HepG2 (cell line): ENCODE data around the gene SYDE2. TPM values are rescaled to one million over a fixed set of nuclear protein-coding genes. Genes with fewer than 3 reads are reported as not detected.
"Not testable (repeated sequence)": the region's sequence is repeated elsewhere in the genome, so short reads cannot be mapped to it uniquely, and the experiment has no call there.

Source experiments
- ATAC-seq: fragments of 200-7000 bp; cut with Tn5 transposase; 3 replicates; pipeline ENCODE4 v1.9.1; 2020; ENCODE audit warnings: mild to moderate bottlenecking, moderate library complexity
- BruUV-seq: library from RNA; stranded (reverse); fragments of 400-500 nt; replicated peaks from 2 replicates; lab custom pipeline; 2021; lab: Mats Ljungman, UMichigan
- CTCF ChIA-PET: fragments of 300-600 bp; formaldehyde crosslinking; extraction: SDS; loops from one replicate; lab custom pipeline; 2021; ENCODE audit warnings: low total read pairs, inconsistent platforms, low intra/inter-chr PET ratio; lab: Yijun Ruan, JAX
- POLR2A ChIA-PET: fragments of 350-600 bp; sonication (Branson Sonifier 250); formaldehyde crosslinking; loops from one replicate; lab custom pipeline; 2020; ENCODE audit warnings: antibody characterized with exemption, inconsistent platforms; lab: Yijun Ruan, JAX
- DNase-seq: peaks from one replicate; pipeline ENCODE4 v3.0.0-alpha.2; 2015; ENCODE audit warnings: low spot score
- FAIRE-seq: peaks from 3 replicates; lab custom pipeline; 2011; peaks lifted over from hg19 to GRCh38; lab: Jason Lieb, UNC
- H2AFZ ChIP-seq: one replicate; pipeline ENCODE4 v1.6.1; 2011; ENCODE audit warnings: low read length, inconsistent platforms
- H3K27ac ChIP-seq: fragments of 300-600 bp; 3 replicates; pipeline ENCODE4 v1.8.0; 2011; ENCODE audit warnings: mixed run types, mild to moderate bottlenecking, mixed read lengths, low read length, inconsistent platforms; ENCODE audit not compliant: insufficient read depth; ENCODE audit errors: extremely low read length
- H3K27me3 ChIP-seq, 2 experiments: fragments of 200-600 bp in 1 of 2; 2 replicates in 1 of 2; 3 replicates in 1 of 2; pipeline versions ENCODE4 v1.6.0 to v1.8.0; 2011; ENCODE audit warnings: low read length in 2 of 2, mild to moderate bottlenecking in 2 of 2, moderate library complexity in 2 of 2, inconsistent platforms in 1 of 2; ENCODE audit not compliant: insufficient read depth in 2 of 2, control insufficient read depth in 1 of 2
- H3K36me3 ChIP-seq, 2 experiments: fragments of 200-600 bp in 1 of 2; replicated peaks in 1 of 2; 2 replicates in 1 of 2; 3 replicates in 1 of 2; pipeline versions ENCODE4 v1.5.1 to v1.8.0; 2011; ENCODE audit warnings: low read length in 2 of 2, inconsistent platforms in 1 of 2; ENCODE audit not compliant: insufficient read depth in 2 of 2, control insufficient read depth in 1 of 2
- H3K4me1 ChIP-seq: 2 replicates; pipeline ENCODE4 v1.5.1; 2012; ENCODE audit warnings: low read length, inconsistent platforms; ENCODE audit not compliant: insufficient read depth
- H3K4me2 ChIP-seq: 2 replicates; pipeline ENCODE4 v1.6.0; 2011; ENCODE audit warnings: low read depth, low read length, inconsistent platforms
- H3K4me3 ChIP-seq, 3 experiments: fragments of 200-600 bp in 1 of 3; sonication (generic), shearing (Covaris generic) in 1 of 3; replicated peaks in 1 of 3; 2 replicates each; pipeline ENCODE4 v1.5.1; 2011 to 2016; ENCODE audit warnings: low read length in 3 of 3, inconsistent platforms in 2 of 3, low read depth in 2 of 3, mild to moderate bottlenecking in 2 of 3, control low read depth in 1 of 3, mixed read lengths in 1 of 3; ENCODE audit not compliant: insufficient read depth in 1 of 3
- H3K79me2 ChIP-seq: one replicate; pipeline ENCODE4 v1.6.1; 2011; ENCODE audit warnings: low read length, inconsistent platforms; ENCODE audit not compliant: insufficient read depth
- H3K9ac ChIP-seq: 2 replicates; pipeline ENCODE4 v1.6.0; 2011; ENCODE audit warnings: mild to moderate bottlenecking, low read depth, low read length, inconsistent platforms; ENCODE audit not compliant: insufficient read depth
- H3K9me3 ChIP-seq: 2 replicates; pipeline ENCODE4 v1.5.1; 2012; ENCODE audit warnings: mild to moderate bottlenecking, low read length
- H4K20me1 ChIP-seq: 2 replicates; pipeline ENCODE4 v1.6.0; 2011; ENCODE audit warnings: inconsistent platforms, mild to moderate bottlenecking, low read length, moderate library complexity; ENCODE audit not compliant: insufficient read depth
- CENPBD1 ChIP-seq: sonication (generic); formaldehyde crosslinking; IDR thresholded peaks from 2 replicates; pipeline ENCODE4 v1.8.0; 2022; ENCODE audit warnings: missing genetic modification reagents, low read depth, mild to moderate bottlenecking, borderline replicate concordance
- HNF1A ChIP-seq, 2 experiments: sonication (generic) in 1 of 2; formaldehyde crosslinking in 1 of 2; IDR thresholded peaks; 2 replicates each; pipeline versions ENCODE4 v1.4.0 to v1.6.1; 2016 to 2020; ENCODE audit warnings: borderline replicate concordance in 1 of 2, low read depth in 1 of 2, mild to moderate bottlenecking in 1 of 2, missing genetic modification reagents in 1 of 2
- HNF1B ChIP-seq: sonication (generic); formaldehyde crosslinking; IDR thresholded peaks from 2 replicates; pipeline ENCODE4 v1.5.1; 2020; ENCODE audit warnings: mild to moderate bottlenecking, moderate library complexity, missing genetic modification reagents
- JUNB ChIP-seq: sonication (generic); formaldehyde crosslinking; IDR thresholded peaks from 2 replicates; pipeline ENCODE4 v1.8.0; 2022; ENCODE audit warnings: missing genetic modification reagents, mild to moderate bottlenecking, borderline replicate concordance
- MIXL1 ChIP-seq: IDR thresholded peaks from 2 replicates; pipeline ENCODE4 v1.6.1; 2016
- SAP130 ChIP-seq: IDR thresholded peaks from 2 replicates; pipeline ENCODE4 v1.6.1; 2016; ENCODE audit warnings: low read depth
- STAG1 ChIP-seq: sonication (generic); formaldehyde crosslinking; IDR thresholded peaks from 2 replicates; pipeline ENCODE4 v1.4.0; 2020; ENCODE audit warnings: missing genetic modification reagents
- ZFP36L1 ChIP-seq: sonication (generic); formaldehyde crosslinking; IDR thresholded peaks from 2 replicates; pipeline ENCODE4 v1.8.0; 2022; ENCODE audit warnings: mild to moderate bottlenecking, missing genetic modification reagents, moderate library complexity
- ZFX ChIP-seq: sonication (generic); formaldehyde crosslinking; IDR thresholded peaks from 2 replicates; pipeline ENCODE4 v1.4.0; 2020; ENCODE audit warnings: mild to moderate bottlenecking, low read depth, missing genetic modification reagents, moderate library complexity
- WGBS: methylation state at CpG from one replicate; pipeline ENCODE4 v1.1.6; 2017; ENCODE audit warnings: low lambda C conversion rate; 5-methylcytosine and 5-hydroxymethylcytosine counted together
- in situ Hi-C: cut with HindIII; loops from 2 replicates; pipeline ENCODE4 v1.10.0; 2017; ENCODE audit warnings: low pct_unique_long_range_greater_than_20kb; ENCODE audit not compliant: extremely low pct_ligation_motif_present
- intact Hi-C: fragments of 100-400 bp; cut with micrococcal nuclease; formaldehyde crosslinking; loops from one replicate; pipeline ENCODE4 v1.10.0; 2022; ENCODE audit not compliant: unreplicated experiment
- polyA plus RNA-seq, 8 experiments: library from polyadenylated mRNA; depleted of rRNA in 3 of 8; stranded (reverse) in 7 of 8; unstranded in 1 of 8; fragments of >200 nt; fragmentation: Illumina TruSeq in 4 of 8; extraction: Trizol in 4 of 8; gene quantifications; 2 replicates each; pipeline versions ENCODE4 v1.2.1 to v1.2.3, GENCODE V29; 2011 to 2016; ENCODE audit warnings: low read depth in 4 of 8, missing spikeins in 1 of 8, mixed read lengths in 1 of 8; ENCODE audit not compliant: insufficient read depth in 1 of 8
- total RNA-seq, 5 experiments: library from RNA; depleted of rRNA; stranded (reverse); fragments of >200 nt; fragmentation: Illumina TruSeq; extraction: Trizol; gene quantifications; 2 replicates each; pipeline ENCODE4 v1.2.3, GENCODE V29; 2016; ENCODE audit warnings: low read depth in 1 of 5

Gene SYDE2
- total and polyA plus RNA-seq, 2 of the 13 experiments (the other 11 are each of a cell fraction or from before 2014, with no cell fraction given), result 1.8 to 5.3 TPM

- no peak for TF ChIP-seq CENPBD1 (CRISPR knock-in tag)
These were observed 58.1 kb downstream of the SYDE2 start (continued) for GRCh38 chr1:85142753-85143152.

- H4K20me1 ChIP-seq, H3K4me2 ChIP-seq, H3K27me3 ChIP-seq, CTCF ChIA-PET, POLR2A ChIA-PET, DNase-seq, H3K27ac ChIP-seq, ATAC-seq, H3K36me3 ChIP-seq, BruUV-seq, FAIRE-seq, H3K79me2 ChIP-seq, intact Hi-C loops, H2AFZ ChIP-seq, H3K4me3 ChIP-seq, H3K9ac ChIP-seq, H3K9me3 ChIP-seq, in situ Hi-C loops: not testable (repeated sequence)
- 12% methylated on average over 5 of the region's 5 CpGs for WGBS
- H3K4me1 ChIP-seq, result peaks cover 23% of the 10 kb centered on the region
These were observed 62.4 kb downstream of the SYDE2 start for GRCh38 chr1:85138439-85138838.

GRCh38 chr1:85137660-85138059, 63.2 kb downstream of the SYDE2 start:
- CTCF ChIA-PET, result no interaction called here
- Histone ChIP-seq H3K79me2 (no peaks in the 10 kb centered on the region), H3K4me2 (peak overlapping the region; percentile 77), H4K20me1 (no peaks in the 10 kb centered on the region), H3K36me3 (no peaks in the 10 kb centered on the region), H3K4me1 (peaks cover 23% of the 10 kb centered on the region), H3K4me3 (peak overlapping the region in 2 of 3 experiments; percentile 27 to 41; a peak in 2 of 6 replicates), H3K9me3 (no peaks in the 10 kb centered on the region), H2AFZ (no peak overlapping the region), H3K27me3 (no peaks in the 10 kb centered on the region; a peak in 1 of 5 replicates), H3K9ac (no peak overlapping the region), H3K27ac (no peak overlapping the region)
- DNase-seq (peak; percentile 53), ATAC-seq (peak; percentile 99), FAIRE-seq (peak; percentile 64)
- under 1% methylated on average over 9 of the region's 9 CpGs for WGBS
- POLR2A ChIA-PET, result no interaction called here
- in situ Hi-C loops, result no loop called here
- no TSS peak for BruUV-seq
- intact Hi-C loops, result no loop called here
- TF ChIP-seq SAP130 (CRISPR knock-in tag) (0 out of 2 replicates have a peak, but pooled peaks have one; percentile 14), HNF1B (CRISPR knock-in tag) (peak; percentile 84), STAG1 (peak; percentile 25; the same call in 1 of the 2 replicates), MIXL1 (peak; percentile 47; the same call in 1 of the 2 replicates), ZFX (0 out of 2 replicates have a peak, but pooled peaks have one; percentile 20), HNF1A (IDR thresholded peaks at IDR 0.05; ENCODE audit: low read depth) (peak; percentile 85), HNF1A (CRISPR knock-in tag; IDR thresholded peaks at IDR 0.05; ENCODE audit: borderline replicate concordance) (peak; percentile 90), ZFP36L1 (CRISPR knock-in tag) (peak; percentile 63; the same call in 1 of the 2 replicates), JUNB (no peak)
